Lung (tissue), 12 donors: ENCODE results near the gene ANKRD17. TPM values are rescaled to one million over a fixed set of nuclear protein-coding genes. Genes with fewer than 3 reads are reported as not detected.

Experiments used
- ATAC-seq: fragments of 200-7000 bp; cut with Tn5 transposase; one replicate; pipeline ENCODE4 v1.9.1; 2020; ENCODE audit warnings: moderate number of reproducible peaks; ENCODE audit not compliant: insufficient read depth, low FRiP score
- DNase-seq, 3 donors: peaks; one replicate each; pipeline ENCODE4 v3.0.0-alpha.2; 2013 to 2017
- H3K27ac ChIP-seq, 2 donors: one replicate each; pipeline ENCODE4 v1.5.1; 2013; ENCODE audit warnings: mild to moderate bottlenecking in 2 of 2, moderate library complexity in 2 of 2, control low read depth in 1 of 2, inconsistent platforms in 1 of 2, low read depth in 1 of 2, low read length in 1 of 2
- H3K27me3 ChIP-seq, 3 donors: one replicate each; pipeline ENCODE4 v1.5.1; 2013; ENCODE audit warnings: low read length in 2 of 3; ENCODE audit not compliant: control insufficient read depth in 3 of 3, insufficient read depth in 3 of 3
- H3K36me3 ChIP-seq, 4 donors: one replicate each; pipeline ENCODE4 v1.5.1; 2013; ENCODE audit warnings: low read length in 4 of 4, mild to moderate bottlenecking in 1 of 4, moderate library complexity in 1 of 4; ENCODE audit not compliant: control insufficient read depth in 4 of 4, insufficient read depth in 4 of 4
- H3K4me1 ChIP-seq, 5 donors: one replicate each; pipeline ENCODE4 v1.5.1; 2013; ENCODE audit warnings: low read length in 5 of 5, mild to moderate bottlenecking in 2 of 5, moderate library complexity in 1 of 5; ENCODE audit not compliant: control insufficient read depth in 5 of 5, insufficient read depth in 5 of 5
- H3K4me3 ChIP-seq: one replicate; pipeline ENCODE4 v1.5.1; 2013; ENCODE audit warnings: mild to moderate bottlenecking, control low read depth, moderate library complexity
- H3K9ac ChIP-seq, 2 donors: one replicate each; pipeline ENCODE4 v1.5.1; 2013; ENCODE audit warnings: low read length in 2 of 2, control low read depth in 1 of 2; ENCODE audit not compliant: insufficient read depth in 1 of 2
- H3K9me3 ChIP-seq, 4 donors: one replicate each; pipeline ENCODE4 v1.5.1; 2013; ENCODE audit warnings: low read length in 3 of 4, mild to moderate bottlenecking in 1 of 4, moderate library complexity in 1 of 4; ENCODE audit not compliant: control insufficient read depth in 4 of 4, insufficient read depth in 3 of 4
- CTCF ChIP-seq: IDR thresholded peaks from 2 replicates; pipeline ENCODE4 v1.5.1; 2012; ENCODE audit warnings: mild to moderate bottlenecking; ENCODE audit errors: control extremely low read depth, extremely low read depth
- WGBS, 2 donors: extraction: QIAGEN DNeasy Blood & Tissue Kit; methylation state at CpG; one replicate each; pipeline ENCODE4 v1.1.7; 2013; 5-methylcytosine and 5-hydroxymethylcytosine counted together
- polyA plus RNA-seq, 2 donors: library from polyadenylated mRNA; stranded (reverse); fragments of 200-250 nt; gene quantifications; one replicate each; pipeline ENCODE4 v1.2.1, GENCODE V29; 2013
- total RNA-seq, 2 donors: library from RNA; depleted of rRNA in 1 of 2; stranded (reverse); fragments of >200 nt in 1 of 2; gene quantifications; one replicate each; pipeline ENCODE4 v1.2.1, GENCODE V29; 2014 to 2021
- donor health status: control.
- donor health status: control.
- donor health status: Bipolar disorder and iron deficiency.
- donor health status: healthy.
- donor health status: DM: yes; HTN: yes; CAD: no.

Gene ANKRD17
- total and polyA plus RNA-seq, 4 donors: 7.8 to 74.4 (median 31.7) TPM

DNA sequence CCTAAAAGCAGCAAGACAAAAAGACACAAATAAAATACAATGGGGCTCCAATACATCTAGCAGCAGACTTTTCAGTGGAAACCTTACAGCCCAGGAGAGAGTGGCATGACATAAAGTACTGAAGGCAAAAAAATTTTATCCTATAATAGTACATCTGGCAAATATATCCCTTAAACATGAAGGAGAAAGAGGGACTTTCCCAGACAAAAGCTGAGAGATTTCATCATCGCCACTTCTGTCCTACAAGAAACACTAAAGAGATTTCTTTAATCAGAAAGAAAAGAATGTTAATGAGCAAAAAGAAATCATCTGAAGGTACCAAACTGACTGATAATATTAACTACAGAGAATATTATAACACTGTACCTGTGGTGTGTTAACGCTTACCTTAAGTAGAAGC, 86.4 kb downstream of the ANKRD17 start:
- Histone ChIP-seq H3K27me3 (no peaks in the 10 kb centered on the region), H3K4me1 (peaks cover 0 to 2% (median 0%) of the 10 kb centered on the region in 5 donors), H3K27ac (no peak overlapping the region), H3K4me3 (no peak overlapping the region), H3K36me3 (peaks cover 22 to 85% (median 45%) of the 10 kb centered on the region in 4 donors), H3K9me3 (peaks cover 0 to 11% (median 4%) of the 10 kb centered on the region in 4 donors), H3K9ac (no peak overlapping the region)
- WGBS, 2 donors: 92 to 95% methylated on average over 2 of the region's 2 CpGs
- ATAC-seq (no peak), DNase-seq (no peak)
- no peak for TF ChIP-seq CTCF

GRCh38 chr4:73170518-73171198, 87.9 kb downstream of the ANKRD17 start:
- H3K36me3 ChIP-seq: peaks cover 23 to 96% (median 49%) of the 10 kb centered on the region in 4 donors

DNA sequence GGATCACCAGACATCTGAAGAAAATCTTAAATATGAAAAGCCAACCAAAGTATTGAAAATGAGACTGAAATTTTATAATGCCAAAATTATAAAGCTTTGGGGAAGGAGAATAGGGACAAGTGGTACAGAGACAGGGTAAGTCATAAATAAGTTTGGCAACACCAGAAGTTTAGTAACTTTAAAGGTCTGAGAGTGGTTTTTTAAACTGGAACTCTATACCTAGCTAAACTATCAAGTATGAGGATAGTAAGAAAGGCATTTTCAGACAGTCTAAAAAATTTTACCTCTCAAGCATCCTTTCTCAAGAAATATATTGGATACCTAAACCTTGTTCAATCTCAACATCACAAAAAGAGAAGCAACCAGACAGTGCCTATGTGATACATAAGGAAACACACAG, 92.4 kb downstream of the ANKRD17 start:
- Histone ChIP-seq H3K4me1 (peaks cover 0 to 9% (median 0%) of the 10 kb centered on the region in 5 donors), H3K27ac (no peak overlapping the region), H3K9me3 (peaks cover 0 to 4% (median 0%) of the 10 kb centered on the region in 4 donors), H3K27me3 (no peaks in the 10 kb centered on the region), H3K4me3 (no peak overlapping the region), H3K9ac (no peak overlapping the region), H3K36me3 (peaks cover 21 to 60% (median 39%) of the 10 kb centered on the region in 4 donors)
- ATAC-seq (no peak), DNase-seq (no peak)
- no peak for TF ChIP-seq CTCF

More at GRCh38 chr4:73170518-73171198, 87.9 kb downstream of the ANKRD17 start:
- TF ChIP-seq CTCF: no peak
- H3K27ac ChIP-seq: no peak overlapping the region
- 94 to 97% methylated on average over 7 of the region's 7 CpGs for WGBS, 2 donors
- DNase-seq: no peak
- H3K4me1 ChIP-seq: no peaks in the 10 kb centered on the region
- peaks cover 0 to 11% (median 6%) of the 10 kb centered on the region in 4 donors for H3K9me3 ChIP-seq
- no peak for ATAC-seq
- H3K9ac ChIP-seq: no peak overlapping the region
- no peak overlapping the region for H3K4me3 ChIP-seq
- no peaks in the 10 kb centered on the region for H3K27me3 ChIP-seq
